ENCODE data around the gene AFG1L. TPM values are rescaled to one million over a fixed set of nuclear protein-coding genes. Genes with fewer than 3 reads are reported as not detected.

AFG1L gene
- polyA plus RNA-seq, 2 donors, result 1.8 to 2.0 TPM

DNA sequence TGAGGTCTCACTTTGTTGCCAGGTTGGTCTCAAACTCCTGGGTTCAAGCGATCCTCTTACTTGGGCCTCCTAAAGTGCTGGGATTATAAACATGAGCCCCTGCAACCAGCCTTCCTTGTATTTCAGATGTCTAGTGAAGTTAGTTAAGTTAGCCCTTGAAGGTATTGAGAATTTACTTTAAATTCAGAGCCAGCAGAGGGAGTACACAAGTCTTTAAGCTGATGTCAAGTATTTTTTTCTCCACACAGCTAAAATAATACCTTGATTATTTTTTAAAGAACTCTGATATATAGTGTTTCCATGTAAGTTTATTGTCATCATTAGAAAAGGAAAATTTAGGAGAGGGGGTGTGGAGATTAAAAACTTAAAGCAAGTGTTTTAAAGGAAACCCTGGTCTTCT is 275.7 kb downstream of the AFG1L start:
- no peak overlapping the region for H3K4me3 ChIP-seq (ENCODE audit: low read depth in 1 of 2, low read length in 2 of 2)
- H3K4me1 ChIP-seq (ENCODE audit: control insufficient read depth in 2 of 2, insufficient read depth in 2 of 2, low read length in 1 of 2), result peaks cover 0 to 6% of the 10 kb centered on the region in 2 donors
- H3K36me3 ChIP-seq (ENCODE audit: control insufficient read depth in 2 of 2, insufficient read depth in 2 of 2, low read length in 1 of 2), result peaks cover 0 to 11% of the 10 kb centered on the region in 2 donors
- H3K27me3 ChIP-seq (ENCODE audit: control insufficient read depth in 1 of 2, insufficient read depth in 2 of 2, low read length in 2 of 2), result no peaks in the 10 kb centered on the region
- no peak overlapping the region for H3K27ac ChIP-seq (ENCODE audit: low read depth in 2 of 2, low read length in 1 of 2)
- 96 to 97% methylated on average over 1 of the region's 1 CpG for WGBS, 2 donors
- no peaks in the 10 kb centered on the region for H3K9me3 ChIP-seq (ENCODE audit: control insufficient read depth in 2 of 2, insufficient read depth in 1 of 2, low read depth in 1 of 2, low read length in 1 of 2)

DNA sequence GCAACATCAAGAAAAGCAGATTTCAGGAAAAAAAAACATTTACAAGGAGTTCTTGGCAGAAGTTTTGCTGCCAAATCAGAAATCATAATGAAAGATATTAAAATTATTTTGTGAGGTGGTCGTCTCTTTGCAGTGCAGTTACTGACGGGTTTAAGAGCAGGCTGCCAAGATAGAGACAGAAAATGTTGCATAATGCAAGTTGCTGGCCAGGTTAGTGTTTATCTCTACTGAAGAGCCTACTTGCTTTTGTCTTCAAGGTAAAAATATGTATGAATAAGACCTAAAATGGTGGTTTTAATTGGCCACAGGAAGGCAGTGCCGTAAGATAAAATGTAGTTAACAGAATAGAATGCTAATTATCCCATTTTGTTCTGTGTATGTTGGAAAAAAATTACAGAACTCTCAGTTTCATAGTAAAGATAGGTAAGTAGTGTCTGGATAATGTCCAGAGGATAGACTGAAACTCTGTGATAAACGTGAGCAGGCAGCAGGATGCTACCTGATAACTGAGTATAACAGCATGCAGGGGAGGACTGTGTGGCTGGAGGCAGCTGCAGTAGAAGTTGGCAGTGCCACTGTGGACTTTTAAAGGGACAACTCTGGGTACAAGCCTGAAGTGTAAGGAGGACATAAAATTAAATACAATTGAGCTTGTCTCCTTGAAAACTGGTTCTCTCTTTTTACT is 279.7 kb downstream of the AFG1L start:
- Histone ChIP-seq H3K36me3 (ENCODE audit: control insufficient read depth in 2 of 2, insufficient read depth in 2 of 2, low read length in 1 of 2) (peaks cover 0 to 7% of the 10 kb centered on the region in 2 donors), H3K27ac (ENCODE audit: low read depth in 2 of 2, low read length in 1 of 2) (no peak overlapping the region)
- WGBS, 2 donors, result 40 to 42% methylated on average over 4 of the region's 4 CpGs

More for the DNA sequence above, 279.7 kb downstream of the AFG1L start:
- Histone ChIP-seq H3K27me3 (ENCODE audit: control insufficient read depth in 1 of 2, insufficient read depth in 2 of 2, low read length in 2 of 2) (no peaks in the 10 kb centered on the region), H3K4me3 (ENCODE audit: low read depth in 1 of 2, low read length in 2 of 2) (no peak overlapping the region), H3K9me3 (ENCODE audit: control insufficient read depth in 2 of 2, insufficient read depth in 1 of 2, low read depth in 1 of 2, low read length in 1 of 2) (no peaks in the 10 kb centered on the region), H3K4me1 (ENCODE audit: control insufficient read depth in 2 of 2, insufficient read depth in 2 of 2, low read length in 1 of 2) (peaks cover 4 to 8% of the 10 kb centered on the region in 2 donors)

Other genes with a start within 250 kb of the AFG1L start
- gene OSTM1, start 220.3 kb upstream of the AFG1L start, polyA plus RNA-seq, result 1 to 10 TPM; 5.7 to 6.1 TPM
- gene NR2E1, start 129.0 kb upstream of the AFG1L start, polyA plus RNA-seq, result under 1 TPM; 0.02 to 0.06 TPM
- 100 to 1,000 TPM; 149 to 178 TPM for gene SNX3, start 34.0 kb upstream of the AFG1L start, polyA plus RNA-seq